Astrocyte (in vitro differentiated cells and primary cell): ENCODE results near the gene DGKG. TPM values are rescaled to one million over a fixed set of nuclear protein-coding genes. Genes with fewer than 3 reads are reported as not detected.

Experiments used
- DNase-seq: peaks from one replicate; pipeline ENCODE4 v3.0.0-alpha.2; 2010; ENCODE audit warnings: low read depth
- FAIRE-seq: peaks from 2 replicates; lab custom pipeline; 2011; peaks lifted over from hg19 to GRCh38; lab: Jason Lieb, UNC
- H2AFZ ChIP-seq: 2 replicates; pipeline ENCODE4 v1.6.0; 2012; ENCODE audit warnings: low read depth, low read length, inconsistent platforms
- H3K27ac ChIP-seq: 2 replicates; pipeline ENCODE4 v1.5.1; 2011; ENCODE audit warnings: low read depth, low read length, inconsistent platforms
- H3K27me3 ChIP-seq: 2 replicates; pipeline ENCODE4 v1.6.0; 2011; ENCODE audit warnings: low read length, inconsistent platforms; ENCODE audit not compliant: insufficient read depth
- H3K36me3 ChIP-seq: 2 replicates; pipeline ENCODE4 v1.5.1; 2011; ENCODE audit warnings: low read length, inconsistent platforms; ENCODE audit not compliant: insufficient read depth
- H3K4me1 ChIP-seq: 2 replicates; pipeline ENCODE4 v1.5.1; 2011; ENCODE audit warnings: low read length, inconsistent platforms; ENCODE audit not compliant: insufficient read depth
- H3K4me2 ChIP-seq: 2 replicates; pipeline ENCODE4 v1.6.0; 2012; ENCODE audit warnings: low read length, inconsistent platforms
- H3K4me3 ChIP-seq: 2 replicates; pipeline ENCODE4 v1.5.1; 2011; ENCODE audit warnings: low read depth, mild to moderate bottlenecking, low read length, inconsistent platforms; ENCODE audit not compliant: insufficient read depth
- H3K79me2 ChIP-seq: 2 replicates; pipeline ENCODE4 v1.6.0; 2012; ENCODE audit warnings: mild to moderate bottlenecking, low read length, inconsistent platforms; ENCODE audit not compliant: insufficient read depth
- H3K9ac ChIP-seq: 2 replicates; pipeline ENCODE4 v1.6.0; 2012; ENCODE audit warnings: mild to moderate bottlenecking, low read length, inconsistent platforms
- H3K9me3 ChIP-seq: 2 replicates; pipeline ENCODE4 v1.5.1; 2012; ENCODE audit warnings: low read depth, mild to moderate bottlenecking, low read length, inconsistent platforms; ENCODE audit not compliant: insufficient read depth
- H4K20me1 ChIP-seq: 2 replicates; pipeline ENCODE4 v1.6.0; 2012; ENCODE audit warnings: low read length, inconsistent platforms; ENCODE audit not compliant: insufficient read depth
- H3K27ac Mint-ChIP-seq: one replicate; pipeline ENCODE4 v1.8.0; 2021; ENCODE audit warnings: mild to moderate bottlenecking, mixed read lengths; ENCODE audit not compliant: unreplicated experiment
- H3K27me3 Mint-ChIP-seq: one replicate; pipeline ENCODE4 v1.8.0; 2021; ENCODE audit warnings: low read depth, mixed read lengths; ENCODE audit not compliant: unreplicated experiment
- H3K36me3 Mint-ChIP-seq: one replicate; pipeline ENCODE4 v1.8.0; 2021; ENCODE audit warnings: low read depth, mixed read lengths; ENCODE audit not compliant: unreplicated experiment
- H3K4me1 Mint-ChIP-seq: one replicate; pipeline ENCODE4 v1.8.0; 2021; ENCODE audit warnings: low read depth, mixed read lengths; ENCODE audit not compliant: unreplicated experiment
- H3K4me3 Mint-ChIP-seq: one replicate; pipeline ENCODE4 v1.8.0; 2021; ENCODE audit warnings: mild to moderate bottlenecking, moderate library complexity, mixed read lengths; ENCODE audit not compliant: unreplicated experiment
- H3K9me3 Mint-ChIP-seq: one replicate; pipeline ENCODE4 v1.8.0; 2021; ENCODE audit warnings: mild to moderate bottlenecking, mixed read lengths; ENCODE audit not compliant: unreplicated experiment
- EZH2 ChIP-seq: IDR thresholded peaks from 2 replicates; pipeline ENCODE4 v1.6.1; 2012; ENCODE audit warnings: mild to moderate bottlenecking, low read length, inconsistent platforms; ENCODE audit not compliant: insufficient read depth
- total RNA-seq: library from RNA; stranded (reverse); gene quantifications from 2 replicates; pipeline ENCODE4 v1.2.1, GENCODE V29; 2021
- TF ChIP-seq, protein P1 (sequence below): IDR thresholded peaks from 2 replicates; pipeline ENCODE4 v1.5.1; 2011; ENCODE audit warnings: low read depth, mild to moderate bottlenecking, inconsistent platforms, low read length, moderate library complexity; ENCODE audit not compliant: insufficient read depth

DGKG gene
- total RNA-seq, 1 donor from 2014 or later = 0.64 TPM

DNA sequence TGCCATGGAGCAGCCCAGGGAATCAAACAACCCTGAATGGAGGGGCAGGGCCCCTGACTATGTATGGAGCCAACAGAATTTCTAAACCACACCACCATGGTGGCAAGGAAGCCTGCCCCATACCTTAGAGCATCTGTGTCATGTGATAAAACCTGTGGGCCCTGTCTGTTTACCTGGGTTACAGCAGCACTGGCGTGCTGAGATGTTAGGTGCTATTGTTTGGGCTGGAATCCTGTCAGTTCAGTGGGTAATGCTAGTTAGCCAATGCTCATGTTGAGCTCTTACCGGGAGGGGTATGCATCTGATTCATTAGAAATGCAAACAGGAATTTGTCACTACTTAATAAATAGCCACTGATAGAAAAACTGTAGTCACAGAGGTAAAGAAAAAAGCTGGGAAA is 189.7 kb downstream of the DGKG start:
- Mint-ChIP-seq H3K27me3 (peaks cover 32% of the 10 kb centered on the region), H3K4me1 (no peaks in the 10 kb centered on the region), H3K4me3 (no peak overlapping the region), H3K9me3 (peaks cover 6% of the 10 kb centered on the region), H3K27ac (no peak overlapping the region), H3K36me3 (no peaks in the 10 kb centered on the region)
- DNase-seq (no peak), FAIRE-seq (no peak)
- Histone ChIP-seq H3K4me3 (no peak overlapping the region), H3K27me3 (peaks cover 4% of the 10 kb centered on the region), H3K36me3 (no peaks in the 10 kb centered on the region), H3K9ac (no peak overlapping the region), H4K20me1 (no peaks in the 10 kb centered on the region), H3K4me1 (no peaks in the 10 kb centered on the region), H2AFZ (no peak overlapping the region), H3K9me3 (no peaks in the 10 kb centered on the region), H3K27ac (no peak overlapping the region), H3K79me2 (no peaks in the 10 kb centered on the region), H3K4me2 (no peak overlapping the region)
- TF ChIP-seq EZH2 = no peak
- TF ChIP-seq, protein P1, sequence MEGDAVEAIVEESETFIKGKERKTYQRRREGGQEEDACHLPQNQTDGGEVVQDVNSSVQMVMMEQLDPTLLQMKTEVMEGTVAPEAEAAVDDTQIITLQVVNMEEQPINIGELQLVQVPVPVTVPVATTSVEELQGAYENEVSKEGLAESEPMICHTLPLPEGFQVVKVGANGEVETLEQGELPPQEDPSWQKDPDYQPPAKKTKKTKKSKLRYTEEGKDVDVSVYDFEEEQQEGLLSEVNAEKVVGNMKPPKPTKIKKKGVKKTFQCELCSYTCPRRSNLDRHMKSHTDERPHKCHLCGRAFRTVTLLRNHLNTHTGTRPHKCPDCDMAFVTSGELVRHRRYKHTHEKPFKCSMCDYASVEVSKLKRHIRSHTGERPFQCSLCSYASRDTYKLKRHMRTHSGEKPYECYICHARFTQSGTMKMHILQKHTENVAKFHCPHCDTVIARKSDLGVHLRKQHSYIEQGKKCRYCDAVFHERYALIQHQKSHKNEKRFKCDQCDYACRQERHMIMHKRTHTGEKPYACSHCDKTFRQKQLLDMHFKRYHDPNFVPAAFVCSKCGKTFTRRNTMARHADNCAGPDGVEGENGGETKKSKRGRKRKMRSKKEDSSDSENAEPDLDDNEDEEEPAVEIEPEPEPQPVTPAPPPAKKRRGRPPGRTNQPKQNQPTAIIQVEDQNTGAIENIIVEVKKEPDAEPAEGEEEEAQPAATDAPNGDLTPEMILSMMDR = no peak

GRCh38 chr3:186171521-186171920 is 190.5 kb downstream of the DGKG start:
- DNase-seq (no peak), FAIRE-seq (no peak)
- no peak overlapping the region for H3K4me3 Mint-ChIP-seq
- peaks cover 4% of the 10 kb centered on the region for H3K27me3 ChIP-seq
- H3K4me2 ChIP-seq = no peak overlapping the region
- no peak overlapping the region for H3K9ac ChIP-seq
- peaks cover 6% of the 10 kb centered on the region for H3K9me3 Mint-ChIP-seq
- no peak overlapping the region for H3K4me3 ChIP-seq
- H3K36me3 ChIP-seq = no peaks in the 10 kb centered on the region
- no peak overlapping the region for H3K27ac ChIP-seq
- H3K36me3 Mint-ChIP-seq = no peaks in the 10 kb centered on the region
- H3K4me1 Mint-ChIP-seq = no peaks in the 10 kb centered on the region
- H3K79me2 ChIP-seq = no peaks in the 10 kb centered on the region
- no peaks in the 10 kb centered on the region for H3K4me1 ChIP-seq
- H3K27me3 Mint-ChIP-seq = peaks cover 33% of the 10 kb centered on the region
- no peak overlapping the region for H2AFZ ChIP-seq
- H3K9me3 ChIP-seq = no peaks in the 10 kb centered on the region
- H4K20me1 ChIP-seq = no peaks in the 10 kb centered on the region
- no peak overlapping the region for H3K27ac Mint-ChIP-seq
- TF ChIP-seq, protein P1 = no peak
- no peak for TF ChIP-seq EZH2

GRCh38 chr3:186170516-186170915 is 191.5 kb downstream of the DGKG start:
- Histone ChIP-seq H3K36me3 (no peaks in the 10 kb centered on the region), H2AFZ (no peak overlapping the region), H3K27ac (no peak overlapping the region), H3K4me3 (no peak overlapping the region), H4K20me1 (no peaks in the 10 kb centered on the region), H3K9me3 (no peaks in the 10 kb centered on the region), H3K9ac (no peak overlapping the region), H3K4me1 (no peaks in the 10 kb centered on the region), H3K79me2 (no peaks in the 10 kb centered on the region), H3K27me3 (peaks cover 8% of the 10 kb centered on the region), H3K4me2 (no peak overlapping the region)
- Mint-ChIP-seq H3K27me3 (peaks cover 31% of the 10 kb centered on the region), H3K9me3 (peaks cover 6% of the 10 kb centered on the region), H3K36me3 (no peaks in the 10 kb centered on the region), H3K4me3 (no peak overlapping the region), H3K4me1 (no peaks in the 10 kb centered on the region), H3K27ac (no peak overlapping the region)
- DNase-seq (no peak), FAIRE-seq (no peak)
- TF ChIP-seq EZH2 = no peak
- TF ChIP-seq, protein P1 = no peak
